K562 (cell line): ENCODE data around the gene TPMT. TPM values are rescaled to one million over a fixed set of nuclear protein-coding genes. Genes with fewer than 3 reads are reported as not detected.

Experiments
- EP300 ChIP-seq: IDR thresholded peaks from 2 replicates; pipeline ENCODE4 v1.6.1; 2012; ENCODE audit warnings: low read length, improper control_type of control experiment
- KLF1 ChIP-seq: fragments of 450-650 bp; IDR thresholded peaks from 2 replicates; pipeline ENCODE4 v1.6.1; 2016; ENCODE audit warnings: missing genetic modification characterization, missing compliant biosample characterization
- LEF1 ChIP-seq: fragments of 450-650 bp; IDR thresholded peaks from 2 replicates; pipeline ENCODE4 v1.6.1; 2016; ENCODE audit warnings: mild to moderate bottlenecking
- MYNN ChIP-seq, 2 experiments: sonication (generic); formaldehyde crosslinking in 1 of 2; IDR thresholded peaks; 2 replicates each; pipeline versions ENCODE4 v1.5.0 to v1.6.1; 2016 to 2020; ENCODE audit warnings: antibody characterized with exemption in 1 of 2, missing genetic modification reagents in 1 of 2
- ZNF444 ChIP-seq: fragments of 250-450 bp; sonication (Bioruptor Pico); IDR thresholded peaks from 2 replicates; pipeline ENCODE4 v1.4.0; 2020; ENCODE audit warnings: mild to moderate bottlenecking, moderate library complexity
- polyA plus RNA-seq, 8 experiments: library from polyadenylated mRNA; depleted of rRNA in 4 of 8; stranded (reverse) in 5 of 8; unstranded in 3 of 8; fragments of >200 nt; fragmentation: Nextera tagmentation in 2 of 8; fragmentation: Illumina TruSeq in 1 of 8; extraction: Ambion mirVana in 2 of 8; extraction: Trizol in 1 of 8; gene quantifications; 2 replicates each; pipeline versions ENCODE4 v1.2.1 to v1.2.3, GENCODE V29; 2011 to 2014; ENCODE audit warnings: inconsistent platforms in 1 of 8, missing spikeins in 1 of 8
- total RNA-seq, 7 experiments: library from RNA; depleted of rRNA in 6 of 7; stranded (reverse); fragments of >200 nt in 6 of 7; fragmentation: Illumina TruSeq in 2 of 7; extraction: Trizol in 2 of 7; gene quantifications; 2 replicates each; pipeline versions ENCODE4 v1.2.1 to v1.2.3, GENCODE V29; 2011 to 2021; ENCODE audit warnings: low replicate concordance in 1 of 7
- TF ChIP-seq, protein P1 (sequence below): fragments of 450-650 bp; formaldehyde crosslinking; IDR thresholded peaks from 2 replicates; pipeline ENCODE4 v1.4.0; 2022; ENCODE audit warnings: mild to moderate bottlenecking, moderate library complexity
- TF ChIP-seq, protein P2 (sequence below), 2 experiments: IDR thresholded peaks in 1 of 2; conservative IDR thresholded peaks in 1 of 2; 2 replicates each; pipeline ENCODE4 v1.6.1; 2016; ENCODE audit warnings: low read depth in 2 of 2, mild to moderate bottlenecking in 1 of 2, missing compliant biosample characterization in 1 of 2, missing genetic modification characterization in 1 of 2, moderate library complexity in 1 of 2
- TF ChIP-seq, protein P3 (sequence below): sonication (generic); formaldehyde crosslinking; IDR thresholded peaks from 2 replicates; pipeline ENCODE4 v1.8.1; 2023; ENCODE audit warnings: mild to moderate bottlenecking, missing genetic modification reagents

The TPMT gene
- total and polyA plus RNA-seq, 9 of the 15 experiments (the other 6 are each of a cell fraction or from before 2014, with no cell fraction given), result 24.2 to 67.4 (median 46.5) TPM

DNA sequence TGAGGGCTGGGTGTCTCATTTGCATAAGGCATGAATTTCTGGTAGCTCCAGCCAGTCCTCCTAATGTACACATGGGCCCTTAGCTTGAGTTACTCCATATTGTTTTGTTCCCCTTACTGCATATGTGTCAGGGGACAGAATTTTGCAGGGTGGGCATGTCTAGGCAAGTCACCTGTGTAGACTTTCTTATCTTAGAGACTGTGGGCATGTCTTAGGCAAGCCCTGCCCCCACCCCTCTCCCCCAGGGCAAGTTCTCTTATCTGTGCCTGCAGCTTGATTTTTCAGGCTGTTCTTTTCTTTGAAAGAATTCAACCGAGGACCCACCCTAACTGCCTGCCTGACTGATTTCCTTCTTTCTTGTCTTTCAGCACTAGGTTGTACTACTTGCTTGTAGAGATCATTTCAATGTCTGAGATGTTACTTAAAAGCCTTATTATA, 64.5 kb downstream of the TPMT start (continued):
- 0 out of 2 replicates have a peak, but pooled peaks have one; percentile 24 for TF ChIP-seq MYNN (IDR thresholded peaks at IDR 0.05)
- no peak for TF ChIP-seq MYNN (CRISPR knock-in tag; IDR thresholded peaks at IDR 0.05)
- no peak for TF ChIP-seq ZNF444
- peak; percentile 76; the same call in 1 of the 2 replicates for TF ChIP-seq EP300
- TF ChIP-seq LEF1, result 0 out of 2 replicates have a peak, but pooled peaks have one; percentile 28
- TF ChIP-seq, protein P1, sequence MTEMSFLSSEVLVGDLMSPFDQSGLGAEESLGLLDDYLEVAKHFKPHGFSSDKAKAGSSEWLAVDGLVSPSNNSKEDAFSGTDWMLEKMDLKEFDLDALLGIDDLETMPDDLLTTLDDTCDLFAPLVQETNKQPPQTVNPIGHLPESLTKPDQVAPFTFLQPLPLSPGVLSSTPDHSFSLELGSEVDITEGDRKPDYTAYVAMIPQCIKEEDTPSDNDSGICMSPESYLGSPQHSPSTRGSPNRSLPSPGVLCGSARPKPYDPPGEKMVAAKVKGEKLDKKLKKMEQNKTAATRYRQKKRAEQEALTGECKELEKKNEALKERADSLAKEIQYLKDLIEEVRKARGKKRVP (CRISPR knock-in tag), result peak; percentile 64
- no peak for TF ChIP-seq KLF1 (tag)
- TF ChIP-seq, protein P2, sequence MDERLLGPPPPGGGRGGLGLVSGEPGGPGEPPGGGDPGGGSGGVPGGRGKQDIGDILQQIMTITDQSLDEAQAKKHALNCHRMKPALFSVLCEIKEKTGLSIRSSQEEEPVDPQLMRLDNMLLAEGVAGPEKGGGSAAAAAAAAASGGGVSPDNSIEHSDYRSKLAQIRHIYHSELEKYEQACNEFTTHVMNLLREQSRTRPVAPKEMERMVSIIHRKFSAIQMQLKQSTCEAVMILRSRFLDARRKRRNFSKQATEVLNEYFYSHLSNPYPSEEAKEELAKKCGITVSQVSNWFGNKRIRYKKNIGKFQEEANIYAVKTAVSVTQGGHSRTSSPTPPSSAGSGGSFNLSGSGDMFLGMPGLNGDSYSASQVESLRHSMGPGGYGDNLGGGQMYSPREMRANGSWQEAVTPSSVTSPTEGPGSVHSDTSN (CRISPR knock-in tag; IDR thresholded peaks at IDR 0.05; ENCODE audit: low read depth), result no peak
- TF ChIP-seq, protein P2 (tag; conservative IDR thresholded peaks at IDR 0.05; ENCODE audit: low read depth), result no peak
- TF ChIP-seq, protein P3, sequence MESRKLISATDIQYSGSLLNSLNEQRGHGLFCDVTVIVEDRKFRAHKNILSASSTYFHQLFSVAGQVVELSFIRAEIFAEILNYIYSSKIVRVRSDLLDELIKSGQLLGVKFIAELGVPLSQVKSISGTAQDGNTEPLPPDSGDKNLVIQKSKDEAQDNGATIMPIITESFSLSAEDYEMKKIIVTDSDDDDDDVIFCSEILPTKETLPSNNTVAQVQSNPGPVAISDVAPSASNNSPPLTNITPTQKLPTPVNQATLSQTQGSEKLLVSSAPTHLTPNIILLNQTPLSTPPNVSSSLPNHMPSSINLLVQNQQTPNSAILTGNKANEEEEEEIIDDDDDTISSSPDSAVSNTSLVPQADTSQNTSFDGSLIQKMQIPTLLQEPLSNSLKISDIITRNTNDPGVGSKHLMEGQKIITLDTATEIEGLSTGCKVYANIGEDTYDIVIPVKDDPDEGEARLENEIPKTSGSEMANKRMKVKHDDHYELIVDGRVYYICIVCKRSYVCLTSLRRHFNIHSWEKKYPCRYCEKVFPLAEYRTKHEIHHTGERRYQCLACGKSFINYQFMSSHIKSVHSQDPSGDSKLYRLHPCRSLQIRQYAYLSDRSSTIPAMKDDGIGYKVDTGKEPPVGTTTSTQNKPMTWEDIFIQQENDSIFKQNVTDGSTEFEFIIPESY (CRISPR knock-in tag), result 0 out of 2 replicates have a peak, but pooled peaks have one; percentile 20
